VCaP (cell line): Measurements from ENCODE around the gene BDKRB2.

ENCODE experiments used
- H3K27ac ChIP-seq: fragments of 450-650 bp; 2 replicates; pipeline ENCODE4 v1.5.1; 2017
- CTCF ChIP-seq: fragments of 450-650 bp; conservative IDR thresholded peaks from 2 replicates; pipeline ENCODE4 v1.5.1; 2017; ENCODE audit warnings: mild to moderate bottlenecking, moderate library complexity

The BDKRB2 gene

GRCh38 chr14:96263347-96264199 lies 58.9 kb downstream of the BDKRB2 start:
- H3K27ac ChIP-seq = peak overlapping the region; percentile 43
- no peak for TF ChIP-seq CTCF

GRCh38 chr14:96264200-96264553 lies 59.5 kb downstream of the BDKRB2 start:
- H3K27ac ChIP-seq = peak overlapping the region; percentile 43
- no peak for TF ChIP-seq CTCF

GRCh38 chr14:96264853-96265252 lies 60.2 kb downstream of the BDKRB2 start:
- TF ChIP-seq CTCF = peak; percentile 32; the same call in 1 of the 2 replicates
- no peak overlapping the region for H3K27ac ChIP-seq

GRCh38 chr14:96265383-96266095 lies 60.9 kb downstream of the BDKRB2 start:
- no peak overlapping the region for H3K27ac ChIP-seq
- TF ChIP-seq CTCF = no peak

GRCh38 chr14:96267336-96267735 lies 62.7 kb downstream of the BDKRB2 start:
- TF ChIP-seq CTCF = no peak
- H3K27ac ChIP-seq = no peak overlapping the region

- no peak for TF ChIP-seq CTCF
- no peak overlapping the region for H3K27ac ChIP-seq
Observed at GRCh38 chr14:96267916-96268315, 63.3 kb downstream of the BDKRB2 start.
